ENCODE results near the gene GRB10.

Gene GRB10

GRCh38 chr7:50685135-50686065 is 97.3 kb downstream of the GRB10 start:
- DNase-seq: no peak

- DNase-seq: no peak
These were observed 98.0 kb downstream of the GRB10 start for GRCh38 chr7:50684713-50685075.

- DNase-seq: no peak
These were observed 98.5 kb downstream of the GRB10 start for GRCh38 chr7:50684011-50684712.

- no peak for DNase-seq
These were observed 100.1 kb downstream of the GRB10 start for GRCh38 chr7:50682573-50682972.

GRCh38 chr7:50682079-50682478 is 100.6 kb downstream of the GRB10 start:
- peak; percentile 3 for DNase-seq

GRCh38 chr7:50681432-50682045 is 101.2 kb downstream of the GRB10 start:
- DNase-seq: no peak

- DNase-seq: peak; percentile 88
These were observed 103.3 kb downstream of the GRB10 start for GRCh38 chr7:50679218-50680007.

GRCh38 chr7:50678586-50678985 is 104.1 kb downstream of the GRB10 start:
- no peak for DNase-seq

- no peak for DNase-seq
These were observed 105.1 kb downstream of the GRB10 start for GRCh38 chr7:50677638-50677996.

GRCh38 chr7:50676740-50677637 is 105.7 kb downstream of the GRB10 start:
- no peak for DNase-seq

- DNase-seq: no peak
These were observed 106.6 kb downstream of the GRB10 start for GRCh38 chr7:50676079-50676478.

GRCh38 chr7:50674896-50675835 is 107.5 kb downstream of the GRB10 start:
- DNase-seq: no peak

- no peak for DNase-seq
These were observed 108.4 kb downstream of the GRB10 start for GRCh38 chr7:50674299-50674698.

GRCh38 chr7:50673096-50673495 is 109.6 kb downstream of the GRB10 start:
- no peak for DNase-seq

GRCh38 chr7:50672045-50672444 is 110.7 kb downstream of the GRB10 start:
- no peak for DNase-seq

GRCh38 chr7:50671386-50671785 is 111.3 kb downstream of the GRB10 start:
- DNase-seq: no peak

- DNase-seq: no peak
These were observed 112.8 kb downstream of the GRB10 start for GRCh38 chr7:50669890-50670289.

- no peak for DNase-seq
These were observed 114.9 kb downstream of the GRB10 start for GRCh38 chr7:50667789-50668226.

GRCh38 chr7:50667338-50667737 is 115.4 kb downstream of the GRB10 start:
- no peak for DNase-seq

- no peak for DNase-seq
These were observed 116.6 kb downstream of the GRB10 start for GRCh38 chr7:50666124-50666496.
